ENCODE measurements around the gene TP53BP1.
"Not testable (repeated sequence)": the region's sequence is repeated elsewhere in the genome, so short reads cannot be mapped to it uniquely, and the experiment has no call there.

The TP53BP1 gene

DNA sequence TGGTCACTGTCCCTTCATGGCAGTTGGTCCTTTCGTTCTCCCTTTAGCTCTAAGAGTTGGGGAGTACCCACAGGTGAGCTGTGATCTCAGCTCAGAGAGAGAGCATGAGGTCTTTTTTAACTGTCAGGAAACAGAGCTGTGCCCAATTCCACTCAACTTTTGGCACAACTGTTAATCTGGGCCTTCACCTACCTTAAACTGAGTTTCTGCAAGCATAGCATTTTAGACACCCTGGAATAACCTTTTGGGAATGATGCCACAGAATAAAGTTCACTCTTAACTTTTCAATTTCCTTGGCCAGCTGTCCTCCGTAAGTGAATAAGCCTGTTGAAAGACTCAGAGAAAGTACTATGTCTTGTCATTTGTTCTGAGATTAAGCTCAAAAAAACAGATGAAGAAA lies 86.1 kb downstream of the TP53BP1 start:
- DNase-seq, result no peak

DNA sequence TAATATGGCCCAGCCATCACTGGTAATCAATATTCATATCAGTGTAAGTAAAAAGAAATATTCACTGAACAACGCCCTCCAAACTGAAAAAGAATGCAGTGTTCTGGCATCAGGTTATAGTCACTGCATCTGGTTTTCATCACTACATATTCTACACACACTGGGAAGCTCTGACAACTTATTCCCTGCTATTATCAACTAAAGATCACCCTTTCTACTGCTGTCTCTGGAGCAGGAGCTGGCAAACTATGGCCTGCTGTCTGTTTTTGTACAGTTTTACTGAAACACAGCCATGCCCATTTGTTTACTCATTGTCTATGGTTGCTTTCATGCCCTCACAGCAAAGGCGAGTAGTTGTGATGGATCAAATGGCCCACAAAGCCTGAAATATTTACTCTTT lies 86.8 kb downstream of the TP53BP1 start:
- no peak for DNase-seq

DNA sequence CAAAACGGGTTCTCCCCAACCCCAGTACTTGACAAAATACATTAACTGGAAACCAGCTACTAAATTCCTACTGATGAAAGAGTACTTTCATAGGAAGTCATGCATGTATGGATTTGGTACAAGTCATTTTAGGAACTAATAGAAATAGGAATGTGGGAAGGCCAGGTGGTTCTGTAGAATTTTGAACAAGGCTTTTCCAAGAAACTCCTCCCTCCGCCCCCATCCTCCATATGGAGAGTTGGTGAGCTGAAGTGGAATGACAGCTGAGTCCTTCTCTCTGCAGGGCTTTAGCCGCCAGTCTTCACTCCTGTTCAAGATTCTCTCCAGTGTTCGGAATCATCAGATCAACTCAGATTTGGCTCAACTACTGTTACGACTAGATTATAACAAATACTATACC lies 88.8 kb downstream of the TP53BP1 start:
- DNase-seq, result no peak

DNA sequence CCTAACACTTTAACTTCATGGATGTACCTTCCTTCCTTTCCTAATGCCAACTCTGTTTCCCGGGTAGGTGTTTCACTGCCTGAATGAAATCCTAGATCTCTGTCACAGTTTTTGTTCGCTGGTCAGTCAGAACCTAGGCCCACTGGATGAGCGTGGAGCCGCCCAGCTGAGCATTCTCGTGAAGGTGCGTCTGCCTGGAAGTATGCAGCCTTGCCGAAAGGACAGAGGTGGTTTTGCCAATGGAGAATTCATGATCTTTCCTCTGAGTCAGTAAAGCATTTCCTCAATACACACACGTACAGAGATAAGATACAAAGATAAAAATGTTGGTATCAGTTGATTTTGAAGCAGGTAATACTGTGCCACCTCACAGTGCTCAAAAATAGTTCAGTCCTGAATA lies 89.3 kb downstream of the TP53BP1 start:
- no peak for DNase-seq

DNA sequence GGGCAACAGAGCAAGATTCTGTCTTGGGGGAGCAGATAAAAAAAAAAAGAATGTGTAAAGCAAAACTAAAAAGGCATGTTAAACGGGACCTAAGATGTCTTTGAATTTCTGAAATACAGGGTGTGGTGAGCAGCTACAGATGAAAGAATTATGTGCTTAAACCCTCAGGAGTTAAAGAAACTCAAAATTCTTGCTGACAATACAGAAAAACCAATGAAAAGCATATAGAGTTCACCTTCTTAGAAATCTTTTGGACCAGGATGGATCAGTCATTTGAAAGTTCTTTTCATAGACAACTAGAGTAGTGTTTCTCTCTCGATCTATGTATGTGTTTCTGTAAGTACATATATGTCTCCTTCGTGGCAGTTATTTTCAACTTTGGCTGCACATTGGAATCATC lies 90.7 kb downstream of the TP53BP1 start:
- no peak for DNase-seq

DNA sequence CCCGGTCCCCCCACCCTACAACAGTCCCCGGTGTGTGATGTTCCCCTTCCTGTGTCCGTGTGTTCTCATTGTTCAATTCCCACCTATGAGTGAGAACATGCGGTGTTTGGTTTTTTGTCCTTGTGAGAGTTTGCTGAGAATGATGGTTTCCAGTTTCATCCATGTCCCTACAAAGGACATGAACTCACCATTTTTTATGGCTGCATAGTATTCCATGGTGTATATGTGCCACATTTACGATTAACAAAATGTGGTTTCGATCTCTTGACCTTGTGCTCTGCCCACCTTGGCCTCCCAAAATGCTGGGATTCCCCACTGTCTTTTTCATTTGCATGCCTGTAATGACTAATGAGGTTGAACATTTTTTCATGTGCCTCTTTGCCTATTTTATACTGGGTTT lies 99.4 kb downstream of the TP53BP1 start:
- DNase-seq, result not testable (repeated sequence)

DNA sequence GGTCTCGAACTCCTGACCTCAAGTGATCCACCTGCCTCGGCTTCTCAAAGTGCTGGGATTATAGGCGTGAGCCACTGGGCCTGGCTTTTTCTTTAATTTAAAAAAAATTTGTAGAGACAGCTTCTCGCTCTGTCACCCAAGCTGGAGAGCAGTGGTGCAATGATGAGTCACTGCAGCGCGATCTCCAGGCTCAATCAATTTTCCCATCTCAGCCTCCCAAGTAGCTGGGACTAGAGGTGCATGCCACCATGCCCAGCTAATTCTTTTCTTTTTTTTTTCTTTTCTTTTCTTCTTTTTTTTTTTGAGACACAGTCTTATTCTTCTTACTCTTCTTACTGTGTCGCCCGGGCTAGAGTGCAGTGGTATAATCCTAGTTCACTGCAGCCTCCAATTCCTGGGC lies 102.2 kb downstream of the TP53BP1 start:
- DNase-seq, result no peak

DNA sequence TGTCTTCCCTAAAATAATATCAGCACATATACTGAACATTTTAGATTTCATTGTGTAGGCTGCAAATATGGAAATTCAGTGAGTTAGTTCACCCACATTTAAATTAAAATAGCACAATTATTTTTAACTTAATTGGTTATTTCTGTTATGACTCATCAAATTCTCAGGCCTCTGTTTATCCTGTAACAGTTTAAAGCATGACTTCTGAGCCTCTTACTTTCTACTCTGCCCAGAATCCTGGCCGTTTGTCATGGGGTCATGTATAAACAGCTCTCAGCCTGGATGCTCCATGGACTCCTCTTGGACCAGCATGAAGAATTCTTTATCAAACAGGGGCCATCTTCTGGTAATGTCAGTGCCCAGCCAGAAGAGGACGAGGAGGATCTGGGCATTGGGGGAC lies 109.9 kb downstream of the TP53BP1 start:
- DNase-seq, result no peak

DNA sequence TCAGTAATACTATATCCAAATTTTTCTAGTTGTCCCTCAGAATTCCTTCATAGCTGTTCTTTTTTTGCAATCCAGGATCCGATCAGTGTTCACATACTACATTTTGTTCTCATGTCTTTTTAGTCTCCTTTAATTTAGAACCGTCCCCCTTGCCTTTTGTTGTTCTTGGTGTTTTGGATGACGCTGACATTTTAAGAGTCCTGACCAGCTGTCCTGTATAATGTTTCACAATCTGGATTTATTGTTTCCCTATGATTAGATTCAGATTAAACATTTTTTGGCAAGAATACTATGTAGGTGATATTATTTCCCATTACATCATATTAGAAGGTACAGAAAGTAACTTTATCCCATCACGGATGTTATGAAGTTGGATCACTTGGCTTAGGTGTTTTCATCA lies 110.6 kb downstream of the TP53BP1 start:
- no peak for DNase-seq

DNA sequence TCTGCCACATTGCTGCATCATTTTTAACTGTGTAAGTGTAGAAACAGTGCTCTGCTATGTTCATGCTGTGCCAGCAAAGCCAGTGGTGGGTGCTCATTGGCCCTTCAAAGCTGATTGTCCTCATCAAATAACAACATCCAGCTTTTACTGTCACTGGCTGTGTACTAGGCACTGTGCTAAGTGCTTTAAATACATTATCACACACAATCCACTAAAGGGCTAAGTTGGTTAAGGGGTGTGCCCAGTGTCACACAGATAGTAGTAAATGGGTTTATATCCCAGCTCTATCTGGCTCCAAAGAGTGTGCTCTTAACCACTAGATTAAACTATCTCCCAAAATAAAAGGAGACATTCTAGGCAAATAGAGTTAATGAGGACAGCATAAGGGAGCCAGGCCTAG lies 114.4 kb downstream of the TP53BP1 start:
- DNase-seq, result no peak

DNA sequence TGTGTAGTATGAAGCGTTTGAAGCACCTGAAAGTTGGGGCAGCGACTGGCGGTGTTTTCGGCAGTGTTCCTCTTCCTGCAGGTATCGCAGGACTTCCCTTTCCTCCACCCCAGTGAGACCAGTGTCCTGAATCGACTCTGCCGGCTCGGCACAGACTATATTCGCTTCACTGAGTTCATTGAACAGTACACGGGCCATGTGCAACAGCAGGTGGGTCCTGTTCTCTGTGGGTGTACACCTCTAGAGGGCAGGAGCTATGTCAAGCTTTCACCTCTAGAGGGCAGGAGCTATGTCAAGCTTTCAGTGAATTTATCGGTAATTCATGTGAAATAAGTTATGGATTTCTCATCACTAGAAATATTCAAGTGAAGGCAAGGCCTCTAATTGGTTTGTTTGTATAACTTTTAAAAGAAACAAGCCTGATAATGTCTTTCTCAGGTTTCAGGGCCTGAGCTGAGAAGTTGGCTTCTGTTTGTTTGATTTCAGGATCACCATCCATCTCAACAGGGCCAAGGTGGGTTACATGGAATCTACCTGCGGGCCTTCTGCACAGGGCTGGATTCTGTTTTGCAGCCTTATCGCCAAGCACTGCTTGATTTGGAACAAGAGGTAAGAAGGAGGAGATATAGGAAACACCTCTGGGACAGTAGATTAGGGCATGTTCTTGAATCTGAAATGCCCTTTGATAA lies 116.8 kb downstream of the TP53BP1 start:
- no peak for DNase-seq

DNA sequence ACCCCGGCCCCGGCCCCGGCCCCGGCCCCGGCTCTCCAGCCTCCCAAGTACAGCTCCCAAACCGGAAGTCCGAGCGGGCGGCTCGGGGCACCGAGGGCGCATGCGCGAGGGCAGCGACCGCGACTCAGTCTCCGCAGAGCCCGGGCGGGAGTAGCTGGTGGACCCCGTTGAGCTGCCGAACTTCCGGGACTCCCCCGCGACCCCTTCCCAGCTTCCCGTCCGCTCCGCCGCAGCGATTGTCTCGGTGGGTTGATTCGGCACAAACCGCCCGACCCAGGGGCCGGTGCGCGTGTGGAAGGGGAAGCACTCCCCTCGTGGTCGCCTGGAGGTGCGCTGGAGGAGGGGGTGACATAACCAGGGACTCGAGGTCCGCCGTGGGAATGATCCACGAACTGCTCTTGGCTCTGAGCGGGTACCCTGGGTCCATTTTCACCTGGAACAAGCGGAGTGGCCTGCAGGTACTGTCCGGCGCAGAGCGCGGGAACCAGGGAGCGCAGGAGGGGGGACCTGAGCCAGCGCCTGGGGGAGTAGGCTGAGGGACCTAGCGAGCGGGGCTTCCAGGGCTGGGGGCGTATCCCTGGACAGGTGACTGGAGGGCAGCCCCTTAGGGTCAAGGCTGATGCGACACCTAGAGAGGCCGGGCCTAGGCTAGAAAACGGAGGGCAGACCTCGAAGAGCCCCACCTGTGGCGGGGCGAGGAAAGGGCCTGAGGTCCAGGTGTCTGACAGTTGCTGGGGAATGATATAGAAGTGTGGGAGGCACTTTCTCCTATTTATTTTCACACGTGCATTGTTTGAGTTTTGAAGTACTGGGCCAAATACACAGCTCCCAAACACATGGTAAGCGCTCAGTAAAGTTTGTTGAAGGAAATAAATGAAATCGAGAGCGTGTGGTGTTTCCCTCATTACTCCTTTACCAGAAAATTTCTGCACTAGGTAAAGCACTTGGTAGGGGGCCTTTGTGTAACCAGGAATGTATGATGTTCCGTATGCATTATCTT lies 121.7 kb downstream of the TP53BP1 start, which contains the start of the genes TUBGCP4 and ZSCAN29:
TSS of gene TUBGCP4 (plus strand) at position 127 of the 1,000 bp plus-strand sequence. CDS start at position 381, 254 bp downstream.
TSS of gene ZSCAN29 (minus strand) at position 69 of the 1,000 bp plus-strand sequence. CDS start 1,130 bp downstream, outside the sequence.
- peak; percentile 60 for DNase-seq

DNA sequence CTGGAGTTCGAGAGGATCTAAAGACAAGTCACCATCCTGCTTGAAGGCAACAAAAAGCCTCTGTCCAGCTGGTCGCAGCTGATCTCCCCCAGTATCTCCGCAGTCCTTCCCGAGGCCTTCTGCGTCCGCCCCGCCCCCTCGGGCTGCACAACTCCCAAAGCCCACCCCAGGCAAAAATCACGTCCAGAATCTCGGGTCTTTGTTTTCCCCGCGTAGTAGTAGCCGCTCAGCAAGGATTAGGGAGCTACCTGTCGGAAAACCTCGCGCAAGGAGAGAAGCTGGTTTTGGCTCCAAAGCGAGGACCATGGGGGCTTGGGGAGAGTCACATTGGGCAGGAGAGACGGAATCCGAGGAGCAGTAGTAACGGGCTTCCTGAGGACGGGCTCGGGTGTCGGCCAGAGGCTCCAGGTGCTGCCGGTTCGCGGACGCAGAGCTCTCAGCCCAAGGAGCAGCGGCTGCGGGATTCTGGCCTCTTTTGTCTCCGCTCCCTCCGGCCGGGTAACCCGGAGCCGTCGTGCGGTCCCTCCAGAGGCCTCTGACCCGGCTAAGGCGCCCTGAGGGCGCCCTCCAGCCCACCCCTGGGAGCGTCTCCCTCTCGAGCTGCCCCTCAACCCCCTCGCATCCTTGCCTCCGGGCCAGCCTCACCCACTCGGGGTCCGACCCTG lies 122.5 kb downstream of the TP53BP1 start:
- DNase-seq, result no peak

DNA sequence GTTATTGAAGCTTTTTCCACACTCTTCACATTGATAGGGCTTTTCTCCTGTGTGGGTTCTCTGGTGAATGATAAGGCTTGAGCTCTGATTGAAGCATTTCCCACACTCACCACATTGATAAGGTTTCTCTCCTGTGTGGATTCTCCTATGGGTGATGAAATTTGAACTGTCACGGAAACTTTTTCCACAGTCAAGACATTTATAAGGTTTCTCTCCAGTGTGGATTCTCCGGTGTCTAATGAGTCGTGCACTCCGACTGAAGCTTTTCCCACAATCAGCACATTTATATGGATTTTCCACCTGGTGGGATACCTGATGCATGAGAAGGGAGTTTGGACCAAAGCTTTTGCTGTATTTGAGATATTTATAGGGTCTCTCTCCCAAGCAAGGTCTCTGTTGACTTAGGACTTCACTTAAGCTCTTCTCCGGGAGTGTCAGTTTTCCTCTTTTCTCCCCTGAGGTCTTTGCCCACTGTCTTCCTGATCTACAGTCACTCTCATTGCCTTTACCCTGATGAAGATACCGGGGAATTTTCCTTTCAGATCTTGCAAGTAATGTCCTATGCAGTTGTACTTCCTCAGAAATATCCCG lies 131.5 kb downstream of the TP53BP1 start:
- no peak for DNase-seq

DNA sequence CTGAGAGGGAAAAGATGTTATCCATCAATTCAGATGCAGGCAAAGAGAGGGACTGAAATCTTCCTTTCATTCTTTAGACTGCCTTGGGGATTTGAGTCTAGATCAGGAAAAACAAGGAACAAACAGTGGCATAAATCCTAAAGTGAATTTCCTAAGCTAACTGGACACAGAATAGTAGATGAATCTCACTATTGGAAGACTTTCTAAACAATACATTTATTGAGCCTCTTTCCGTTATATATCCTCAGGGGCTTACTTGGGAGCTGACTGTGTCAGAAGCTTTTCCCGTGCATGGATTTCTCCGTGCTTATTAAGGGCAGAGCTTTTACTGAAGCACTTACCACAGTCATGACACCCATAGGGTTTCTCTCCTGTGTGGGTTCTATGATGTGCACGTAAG lies 132.1 kb downstream of the TP53BP1 start:
- no peak for DNase-seq
